ENCODE results near the gene RPUSD1. TPM values are rescaled to one million over a fixed set of nuclear protein-coding genes. Genes with fewer than 3 reads are reported as not detected.

The RPUSD1 gene
- total RNA-seq, 1 donor from 2014 or later: 9.7 TPM

GRCh38 chr16:741986-742629 lies 46.1 kb downstream of the RPUSD1 start:
- ATAC-seq (no peak), DNase-seq (ENCODE audit: missing footprints) (peak; percentile 54)
- intact Hi-C loops (cut with DNase I): loop anchor here (2.0 kb wide), 1 partner anchor 27 kb away; the partner anchor contains the start of gene METRN

- intact Hi-C loops (cut with DNase I): loop anchor here (2.0 kb wide), 1 partner anchor 26 kb away; the partner anchor contains the start of gene METRN
- ATAC-seq (peak; percentile 91), DNase-seq (ENCODE audit: missing footprints) (peak; percentile 95)
Observed at GRCh38 chr16:740764-741505, 47.2 kb downstream of the RPUSD1 start, which contains the start of gene CIAO3. Gene CIAO3 (minus strand): TSS chr16:740997. CDS start chr16:740985, 12 bp downstream.

GRCh38 chr16:740459-740763 lies 47.8 kb downstream of the RPUSD1 start:
- intact Hi-C loops (cut with DNase I): loop anchor here (2.0 kb wide), 1 partner anchor 26 kb away; the partner anchor contains the start of gene METRN
- DNase-seq (ENCODE audit: missing footprints) (no peak), ATAC-seq (peak; percentile 14)

GRCh38 chr16:739560-740458 lies 48.4 kb downstream of the RPUSD1 start:
- intact Hi-C loops (cut with DNase I): loop anchor here (2.0 kb wide), 1 partner anchor 25 kb away; the partner anchor contains the start of gene METRN
- no peak for ATAC-seq

DNA sequence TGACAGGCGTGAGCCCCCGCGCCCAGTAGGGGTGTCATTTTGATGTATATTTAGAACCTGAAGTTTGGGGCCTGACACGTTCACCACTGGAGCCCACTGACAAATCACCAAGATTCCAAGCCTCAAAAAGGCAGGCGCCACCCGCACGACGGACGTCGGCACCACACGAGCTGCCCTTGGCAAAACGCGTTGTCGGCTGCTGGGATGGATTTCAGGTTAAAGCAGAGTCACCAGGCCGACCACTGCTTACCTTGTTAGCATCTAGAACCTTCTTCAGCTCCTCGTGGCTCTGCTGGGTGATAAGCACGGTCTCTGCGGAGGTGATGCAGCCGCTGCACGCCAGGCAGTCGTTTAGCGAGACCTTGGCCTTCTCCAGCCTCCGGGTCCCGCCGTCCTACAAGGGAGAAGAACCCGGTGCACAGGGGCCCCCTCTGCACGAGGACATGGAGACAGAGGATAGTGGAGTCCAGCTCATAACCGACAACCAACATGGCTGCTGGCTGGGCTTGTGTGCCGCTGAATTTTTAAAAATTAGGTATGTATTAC lies 51.2 kb downstream of the RPUSD1 start:
- DNase-seq (ENCODE audit: missing footprints): peak; percentile 16
- no peak for ATAC-seq
- intact Hi-C loops (cut with DNase I): no loop called here

More at GRCh38 chr16:739560-740458, 48.4 kb downstream of the RPUSD1 start:
- peak; percentile 47 for DNase-seq (ENCODE audit: missing footprints)

DNA sequence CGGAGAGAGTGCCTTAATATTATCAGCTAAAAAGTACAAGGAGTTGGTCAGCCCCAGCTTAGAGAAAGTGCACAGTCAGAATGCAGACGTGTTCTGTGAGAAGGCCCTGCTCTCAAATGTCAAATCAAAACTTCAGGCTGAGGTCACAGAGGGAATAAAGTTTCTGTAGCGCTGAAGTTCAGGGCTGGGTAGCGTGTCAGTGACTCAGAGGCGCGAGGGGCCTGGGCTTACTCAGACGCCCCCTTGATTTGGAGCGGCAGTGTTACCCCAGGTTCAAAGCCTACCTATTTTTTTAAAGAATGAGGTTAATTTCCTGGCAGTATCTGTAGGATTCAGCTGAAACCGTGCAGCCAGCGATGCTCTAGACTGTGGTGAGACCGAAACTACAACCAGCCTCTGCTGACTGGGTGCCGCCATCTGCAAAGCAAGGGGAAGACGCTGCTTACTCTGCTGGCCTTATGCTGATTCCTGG lies 52.2 kb downstream of the RPUSD1 start:
- intact Hi-C loops (cut with DNase I): no loop called here
- peak; percentile 17 for DNase-seq (ENCODE audit: missing footprints)
- no peak for ATAC-seq

DNA sequence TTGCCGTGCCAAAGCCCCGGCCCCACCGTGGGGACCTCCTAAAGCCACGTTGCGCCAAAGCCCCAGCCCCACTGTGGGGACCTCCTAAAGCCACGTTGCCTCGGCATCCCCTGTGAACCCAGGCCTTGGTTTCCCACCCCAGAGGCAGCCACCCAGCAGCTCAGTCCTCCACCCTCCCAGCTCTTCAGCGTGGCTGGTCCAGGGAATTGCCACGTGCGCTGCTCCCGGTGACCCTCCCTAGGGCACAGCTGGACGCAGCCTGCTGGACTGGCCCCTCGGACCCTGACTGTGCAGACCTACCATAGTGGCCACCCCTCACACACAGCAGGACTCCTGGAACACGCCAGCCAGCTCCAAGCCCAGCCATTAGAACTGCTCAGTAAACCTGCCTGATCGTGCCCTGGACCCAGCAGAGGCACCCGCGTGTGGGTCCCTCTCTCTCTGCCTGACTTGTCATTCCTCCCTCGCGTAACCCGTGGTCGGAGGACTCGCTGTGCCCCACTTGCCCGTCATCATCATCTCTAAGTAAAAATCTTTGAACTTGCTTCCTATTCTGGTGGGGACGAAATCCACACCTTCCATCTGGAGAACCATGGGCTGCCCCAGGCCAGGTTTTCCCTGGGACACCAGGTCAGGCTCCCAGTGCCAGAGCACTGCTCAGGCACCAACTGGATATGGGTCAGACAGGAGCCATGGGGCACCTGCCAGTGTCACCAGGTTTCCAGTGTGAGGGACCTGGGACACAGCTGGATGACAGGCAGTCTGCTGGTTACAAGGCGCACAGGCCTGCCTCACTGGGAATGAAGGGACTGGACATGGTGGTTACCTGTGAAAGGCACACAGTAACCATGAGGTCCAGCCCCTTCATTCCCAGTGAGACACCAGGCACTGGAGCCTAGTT lies 53.0 kb downstream of the RPUSD1 start:
- intact Hi-C loops (cut with DNase I): no loop called here
- ATAC-seq (no peak), DNase-seq (ENCODE audit: missing footprints) (peak; percentile 42)

Small RNA genes lying within 50 kb of the gene (microRNA-seq; reads per million reads assigned to microRNA genes)
- not detected for gene MIR662

Other genes starting within 250 kb of the RPUSD1 start
- gene PRR35, start 228.0 kb downstream of the RPUSD1 start, total RNA-seq: not detected
- gene NHLRC4, start 221.4 kb downstream of the RPUSD1 start, total RNA-seq: 0.57 TPM
- gene PIGQ, start 218.4 kb downstream of the RPUSD1 start, total RNA-seq: 16.6 TPM
- 8.8 TPM for gene RAB40C, start 198.3 kb downstream of the RPUSD1 start, total RNA-seq
- gene WFIKKN1, start 157.4 kb downstream of the RPUSD1 start, total RNA-seq: 0.16 TPM
- gene METTL26, start 152.1 kb downstream of the RPUSD1 start, total RNA-seq: 53.5 TPM
- gene MCRIP2, start 146.6 kb downstream of the RPUSD1 start, total RNA-seq: 194 TPM
- gene WDR90, start 139.0 kb downstream of the RPUSD1 start, total RNA-seq: 7.7 TPM
- gene RHOT2, start 120.2 kb downstream of the RPUSD1 start, total RNA-seq: 86.0 TPM
- 2.1 TPM for gene RHBDL1, start 112.7 kb downstream of the RPUSD1 start, total RNA-seq
- gene STUB1, start 108.0 kb downstream of the RPUSD1 start, total RNA-seq: 120 TPM
- gene JMJD8, start 104.0 kb downstream of the RPUSD1 start, total RNA-seq: 46.4 TPM
- gene WDR24, start 98.0 kb downstream of the RPUSD1 start, total RNA-seq: 7.8 TPM
- not detected for gene FBXL16, start 82.6 kb downstream of the RPUSD1 start, total RNA-seq
- 60.4 TPM for gene METRN, start 73.3 kb downstream of the RPUSD1 start, total RNA-seq
- gene ANTKMT, start 67.2 kb downstream of the RPUSD1 start, total RNA-seq: 29.1 TPM
- gene CCDC78, start 61.9 kb downstream of the RPUSD1 start, total RNA-seq: 0.49 TPM
- 18.7 TPM for gene HAGHL, start 61.3 kb downstream of the RPUSD1 start, total RNA-seq
- gene CIAO3, start 47.4 kb downstream of the RPUSD1 start, total RNA-seq: 32.2 TPM
- gene MSLN, start 27.6 kb downstream of the RPUSD1 start, total RNA-seq: 1.9 TPM
- 6.4 TPM for gene CHTF18, start 239 bp upstream of the RPUSD1 start, total RNA-seq
- gene GNG13, start 12.4 kb upstream of the RPUSD1 start, total RNA-seq: not detected
- gene LMF1, start 182.6 kb upstream of the RPUSD1 start, total RNA-seq: 8.1 TPM
- 0.89 TPM for gene SOX8, start 193.4 kb upstream of the RPUSD1 start, total RNA-seq